GM12878 (cell line): ENCODE data around the gene KLF12.

ENCODE experiments used
- CHD2 ChIP-seq: IDR thresholded peaks from 2 replicates; pipeline ENCODE4 v1.6.1; 2011; ENCODE audit warnings: low read depth, low read length, improper control_type of control experiment, borderline replicate concordance
- CTCF ChIP-seq, 3 experiments: IDR thresholded peaks in 2 of 3; conservative IDR thresholded peaks in 1 of 3; 2 replicates each; pipeline ENCODE4 v1.5.1; 2011; ENCODE audit warnings: low read depth in 3 of 3, low read length in 3 of 3, mild to moderate bottlenecking in 3 of 3, control low read depth in 2 of 3, moderate library complexity in 2 of 3, inconsistent platforms in 1 of 3, mixed read lengths in 1 of 3; ENCODE audit not compliant: control insufficient read depth in 2 of 3, insufficient read depth in 1 of 3; ENCODE audit errors: extremely low read depth in 1 of 3
- E2F4 ChIP-seq: IDR thresholded peaks from 2 replicates; pipeline ENCODE4 v1.6.1; 2012; ENCODE audit warnings: low read depth, low read length, improper control_type of control experiment
- EGR1 ChIP-seq, 2 experiments: IDR thresholded peaks; 1 replicate in 1 of 2; 2 replicates in 1 of 2; pipeline ENCODE4 v1.6.1; 2011 to 2012; ENCODE audit warnings: low read depth in 2 of 2, low read length in 2 of 2, borderline replicate concordance in 1 of 2, mild to moderate bottlenecking in 1 of 2, moderate library complexity in 1 of 2
- EP300 ChIP-seq, 2 experiments: fragments of 150-350 bp in 1 of 2; IDR thresholded peaks; 2 replicates each; pipeline ENCODE4 v1.6.1; 2011 to 2012; ENCODE audit warnings: low read depth in 2 of 2, low read length in 2 of 2, borderline replicate concordance in 1 of 2, improper control_type of control experiment in 1 of 2, inconsistent platforms in 1 of 2; ENCODE audit not compliant: control insufficient read depth in 1 of 2
- EZH2 ChIP-seq: IDR thresholded peaks from 2 replicates; pipeline ENCODE4 v1.6.1; 2012; ENCODE audit warnings: low read depth, mild to moderate bottlenecking, control low read depth, inconsistent platforms, low read length, borderline replicate concordance; ENCODE audit not compliant: control insufficient read depth
- NFYB ChIP-seq: IDR thresholded peaks from 2 replicates; pipeline ENCODE4 v1.6.1; 2011; ENCODE audit warnings: low read depth, mild to moderate bottlenecking, low read length, improper control_type of control experiment, moderate library complexity; ENCODE audit not compliant: insufficient read depth
- POLR2AphosphoS5 ChIP-seq: IDR thresholded peaks from 2 replicates; pipeline ENCODE4 v1.6.1; 2011; ENCODE audit warnings: mild to moderate bottlenecking, low read length, inconsistent platforms
- RAD21 ChIP-seq: IDR thresholded peaks from 2 replicates; pipeline ENCODE4 v1.6.1; 2011; ENCODE audit warnings: mild to moderate bottlenecking, low read depth, low read length, moderate library complexity; ENCODE audit not compliant: insufficient read depth
- USF2 ChIP-seq: IDR thresholded peaks from 2 replicates; pipeline ENCODE4 v1.6.1; 2011; ENCODE audit warnings: low read depth, low read length, improper control_type of control experiment, borderline replicate concordance
- YY1 ChIP-seq: IDR thresholded peaks from 2 replicates; pipeline ENCODE4 v1.6.1; 2011; ENCODE audit warnings: low read depth, mild to moderate bottlenecking, low read length

- TF ChIP-seq CTCF (IDR thresholded peaks at IDR 0.05 in 2 of 3, conservative IDR thresholded peaks at IDR 0.05 in 1 of 3; ENCODE audit: control insufficient read depth in 2 of 3, extremely low read depth in 1 of 3, insufficient read depth in 1 of 3, low read depth in 3 of 3, low read length in 3 of 3) (no peak), E2F4 (no peak), EGR1 (IDR thresholded peaks at IDR 0.05; ENCODE audit: borderline replicate concordance in 1 of 2, low read depth in 2 of 2, low read length in 2 of 2) (peak in 1 of 2 experiments; percentile 50; a peak in 1 of 3 replicates), EP300 (IDR thresholded peaks at IDR 0.05; ENCODE audit: borderline replicate concordance in 1 of 2, control insufficient read depth in 1 of 2, low read depth in 2 of 2, low read length in 2 of 2) (no peak), CHD2 (no peak), POLR2AphosphoS5 (no peak), RAD21 (no peak), NFYB (no peak), YY1 (0 out of 2 replicates have a peak, but pooled peaks have one; percentile 13), EZH2 (no peak), USF2 (no peak)
Measured at GRCh38 chr13:74134777-74135325, 647 bp upstream of the KLF12 start.
